Naive thymus-derived CD8-positive, alpha-beta T cell (primary cell): ENCODE data around the gene BET1. TPM values are rescaled to one million over a fixed set of nuclear protein-coding genes. Genes with fewer than 3 reads are reported as not detected.

Experiments
- ATAC-seq, 2 donors: fragments of 150-1000 bp; cut with Tn5 transposase in 1 of 2; sonication (Bioruptor Pico), chemical (Tn5 transposase) in 1 of 2; 1 replicate in 1 of 2; 2 replicates in 1 of 2; pipeline ENCODE4 v1.10.0; 2021; ENCODE audit warnings: mild to moderate bottlenecking in 2 of 2, moderate library complexity in 2 of 2
- POLR2A ChIA-PET: fragments of 350-600 bp; sonication (Branson Sonifier 250); formaldehyde crosslinking; loops from one replicate; lab custom pipeline; 2021; ENCODE audit warnings: antibody characterized with exemption; lab: Charles Lee
- DNase-seq, 10 donors: peaks; one replicate each; pipeline versions ENCODE4 v3.0.0 to v3.0.0-alpha.2; 2020 to 2022
- H3K27ac Mint-ChIP-seq, 10 donors: one replicate each; pipeline ENCODE4 v1.8.0; 2020 to 2022; ENCODE audit warnings: mild to moderate bottlenecking in 10 of 10, mixed read lengths in 10 of 10, moderate library complexity in 4 of 10, inconsistent platforms in 1 of 10
- H3K27me3 Mint-ChIP-seq, 5 donors: one replicate each; pipeline ENCODE4 v1.8.0; 2021 to 2022; ENCODE audit warnings: mixed read lengths in 5 of 5
- H3K36me3 Mint-ChIP-seq, 3 donors: one replicate each; pipeline ENCODE4 v1.8.0; 2020 to 2022; ENCODE audit warnings: mixed read lengths in 3 of 3, mild to moderate bottlenecking in 2 of 3, inconsistent platforms in 1 of 3
- H3K4me1 Mint-ChIP-seq, 4 donors: one replicate each; pipeline ENCODE4 v1.8.0; 2021 to 2022; ENCODE audit warnings: mixed read lengths in 4 of 4
- H3K4me3 Mint-ChIP-seq, 10 donors: one replicate each; pipeline ENCODE4 v1.8.0; 2020 to 2022; ENCODE audit warnings: mild to moderate bottlenecking in 10 of 10, mixed read lengths in 10 of 10, moderate library complexity in 6 of 10, inconsistent platforms in 1 of 10
- H3K9me3 Mint-ChIP-seq, 9 donors: one replicate each; pipeline ENCODE4 v1.8.0; 2020 to 2022; ENCODE audit warnings: mixed read lengths in 9 of 9, mild to moderate bottlenecking in 3 of 9, inconsistent platforms in 1 of 9, moderate library complexity in 1 of 9
- polyA plus RNA-seq, 3 donors: library from polyadenylated mRNA; unstranded; fragments of 300-500 nt; fragmentation: Illumina TruSeq; gene quantifications; one replicate each; pipeline ENCODE4 v1.2.3, GENCODE V29; 2021
- total RNA-seq, 8 experiments: library from RNA in 2 of 8; stranded (reverse) in 2 of 8; gene quantifications; one replicate each; pipeline ENCODE4 v1.2.3 and lab custom pipeline; 2021 to 2026

The BET1 gene
- total and polyA plus RNA-seq, 5 experiments from 2014 or later: 10.5 to 33.8 (median 19.6) TPM

DNA sequence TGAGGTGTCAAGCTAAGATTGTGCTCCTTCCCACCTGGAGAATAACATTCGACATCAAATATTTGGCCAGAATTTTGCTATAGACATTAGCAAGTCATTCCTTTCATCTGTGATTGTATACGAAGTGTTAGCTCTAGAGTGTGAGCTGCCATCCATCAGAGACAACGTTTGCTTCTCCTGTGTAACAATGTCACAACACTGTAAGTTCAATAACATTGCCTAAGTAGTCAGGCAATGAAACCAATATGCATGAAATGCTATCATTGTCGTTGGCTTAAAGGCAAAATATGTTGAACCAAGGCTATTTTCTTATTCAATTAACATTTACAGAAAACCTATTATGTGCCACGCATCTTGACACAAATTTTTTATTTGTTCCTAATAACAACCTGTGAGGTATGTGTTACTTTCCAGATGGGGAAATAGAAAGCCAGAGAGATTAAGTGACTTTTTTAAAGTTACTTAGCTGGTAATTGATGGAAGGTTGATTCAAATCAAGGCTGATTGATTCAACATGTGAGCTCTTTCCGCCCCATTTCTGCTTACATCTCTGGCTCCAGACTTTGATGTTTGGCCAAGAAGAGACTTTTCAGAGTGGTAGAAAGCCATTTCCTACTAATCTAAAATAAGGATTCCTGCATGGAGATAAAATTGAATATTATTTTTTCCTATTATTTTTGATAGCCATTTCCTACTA, 32.0 kb downstream of the BET1 start:
- Mint-ChIP-seq H3K27ac (no peak overlapping the region), H3K9me3 (no peaks in the 10 kb centered on the region), H3K36me3 (peaks cover 0 to 21% (median 19%) of the 10 kb centered on the region in 3 donors), H3K27me3 (no peaks in the 10 kb centered on the region), H3K4me1 (no peaks in the 10 kb centered on the region), H3K4me3 (no peak overlapping the region)
- POLR2A ChIA-PET: no interaction called here
- ATAC-seq (no peak), DNase-seq (no peak)

DNA sequence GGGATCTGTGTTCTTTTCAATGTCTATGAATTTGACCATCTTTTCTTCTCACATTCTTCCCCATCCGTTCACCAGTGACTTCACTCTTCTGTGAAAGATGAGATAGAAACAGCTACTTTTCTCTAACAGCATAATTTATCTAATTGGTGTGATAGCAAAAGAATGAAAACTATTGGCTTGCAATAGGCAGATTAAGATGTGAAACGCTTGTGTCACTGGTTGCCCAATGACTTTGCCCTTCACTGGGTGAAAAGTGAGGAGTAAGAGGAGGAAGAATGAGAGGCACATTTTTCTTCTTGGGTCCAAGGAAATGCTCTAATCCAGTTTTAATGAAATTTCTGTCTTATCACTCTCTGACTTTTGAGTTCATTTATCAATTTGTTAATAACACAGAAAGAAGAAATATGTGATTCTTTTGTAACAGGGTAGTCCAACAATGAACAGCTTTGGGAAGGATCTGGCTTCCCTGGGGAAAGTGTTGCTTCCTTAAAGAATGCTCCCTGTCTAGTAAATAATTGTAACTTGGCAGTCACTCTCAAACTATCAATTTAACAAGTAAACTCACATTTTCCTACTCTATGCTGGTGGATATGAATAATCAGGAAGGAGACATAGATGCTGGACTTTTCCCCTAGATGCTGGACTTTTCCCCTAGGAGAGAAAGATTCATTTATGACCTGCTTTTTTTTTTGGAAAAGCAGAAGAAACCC, 35.1 kb downstream of the BET1 start:
- POLR2A ChIA-PET: no interaction called here
- Mint-ChIP-seq H3K36me3 (peaks cover 5 to 20% (median 12%) of the 10 kb centered on the region in 3 donors), H3K4me1 (no peaks in the 10 kb centered on the region), H3K27me3 (no peaks in the 10 kb centered on the region), H3K27ac (no peak overlapping the region), H3K9me3 (no peaks in the 10 kb centered on the region), H3K4me3 (no peak overlapping the region)
- ATAC-seq: no peak
- no peak for DNase-seq

- no peaks in the 10 kb centered on the region for H3K4me1 Mint-ChIP-seq
- DNase-seq: no peak
- POLR2A ChIA-PET: no interaction called here
- H3K4me3 Mint-ChIP-seq: no peak overlapping the region
- no peak for ATAC-seq
- H3K27me3 Mint-ChIP-seq: no peaks in the 10 kb centered on the region
- no peaks in the 10 kb centered on the region for H3K9me3 Mint-ChIP-seq
- no peak overlapping the region for H3K27ac Mint-ChIP-seq
- peaks cover 3 to 8% (median 5%) of the 10 kb centered on the region in 3 donors for H3K36me3 Mint-ChIP-seq
Observed at GRCh38 chr7:93964813-93965212, 39.3 kb downstream of the BET1 start.

GRCh38 chr7:93964262-93964661, 39.9 kb downstream of the BET1 start:
- H3K36me3 Mint-ChIP-seq: peaks cover 1 to 8% (median 5%) of the 10 kb centered on the region in 3 donors
- no peak overlapping the region for H3K4me3 Mint-ChIP-seq
- no peaks in the 10 kb centered on the region for H3K27me3 Mint-ChIP-seq
- POLR2A ChIA-PET: no interaction called here
- DNase-seq (no peak), ATAC-seq (no peak)
- H3K9me3 Mint-ChIP-seq: no peaks in the 10 kb centered on the region
- H3K27ac Mint-ChIP-seq: no peak overlapping the region
- no peaks in the 10 kb centered on the region for H3K4me1 Mint-ChIP-seq

GRCh38 chr7:93960986-93961385, 43.2 kb downstream of the BET1 start:
- Mint-ChIP-seq H3K4me1 (peaks cover 0 to 2% (median 0%) of the 10 kb centered on the region in 4 donors), H3K36me3 (peaks cover 0 to 8% (median 5%) of the 10 kb centered on the region in 3 donors), H3K27ac (no peak overlapping the region), H3K27me3 (no peaks in the 10 kb centered on the region), H3K4me3 (no peak overlapping the region), H3K9me3 (no peaks in the 10 kb centered on the region)
- POLR2A ChIA-PET: no interaction called here
- no peak for ATAC-seq
- DNase-seq: no peak

DNA sequence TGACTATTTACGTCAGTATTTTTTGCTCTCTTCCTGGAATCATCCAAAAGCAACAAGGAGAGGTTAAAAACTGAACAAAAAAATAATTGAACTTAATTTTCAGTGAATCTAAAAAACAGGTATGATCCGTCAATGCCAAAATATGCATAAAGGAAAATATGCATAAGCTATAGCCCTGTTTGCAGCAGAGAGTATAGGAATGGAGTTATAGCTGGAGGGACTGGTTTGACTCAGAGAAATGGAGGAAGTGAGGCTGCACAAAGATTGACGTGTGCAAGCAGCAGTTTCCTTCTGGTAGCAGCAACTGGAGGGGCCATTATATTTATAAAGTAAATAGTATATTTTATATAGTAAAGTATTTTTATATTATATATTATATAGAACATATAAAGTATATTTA, 45.5 kb downstream of the BET1 start:
- DNase-seq (no peak), ATAC-seq (no peak)
- peaks cover 0 to 2% (median 0%) of the 10 kb centered on the region in 4 donors for H3K4me1 Mint-ChIP-seq
- H3K9me3 Mint-ChIP-seq: no peaks in the 10 kb centered on the region
- H3K27ac Mint-ChIP-seq: no peak overlapping the region
- H3K27me3 Mint-ChIP-seq: no peaks in the 10 kb centered on the region
- POLR2A ChIA-PET: no interaction called here
- H3K36me3 Mint-ChIP-seq: no peaks in the 10 kb centered on the region
- H3K4me3 Mint-ChIP-seq: no peak overlapping the region

- Mint-ChIP-seq H3K4me1 (peaks cover 0 to 2% (median 0%) of the 10 kb centered on the region in 4 donors), H3K27ac (no peak overlapping the region), H3K36me3 (no peaks in the 10 kb centered on the region), H3K4me3 (no peak overlapping the region), H3K9me3 (no peaks in the 10 kb centered on the region), H3K27me3 (no peaks in the 10 kb centered on the region)
- DNase-seq (no peak), ATAC-seq (no peak)
- POLR2A ChIA-PET: no interaction called here
Observed at GRCh38 chr7:93958216-93958615, 45.9 kb downstream of the BET1 start.

- ATAC-seq (no peak), DNase-seq (no peak)
- Mint-ChIP-seq H3K27ac (no peak overlapping the region), H3K36me3 (no peaks in the 10 kb centered on the region), H3K4me3 (no peak overlapping the region), H3K4me1 (peaks cover 0 to 2% (median 0%) of the 10 kb centered on the region in 4 donors), H3K9me3 (no peaks in the 10 kb centered on the region), H3K27me3 (no peaks in the 10 kb centered on the region)
- POLR2A ChIA-PET: no interaction called here
Observed at GRCh38 chr7:93957767-93958166, 46.4 kb downstream of the BET1 start.

DNA sequence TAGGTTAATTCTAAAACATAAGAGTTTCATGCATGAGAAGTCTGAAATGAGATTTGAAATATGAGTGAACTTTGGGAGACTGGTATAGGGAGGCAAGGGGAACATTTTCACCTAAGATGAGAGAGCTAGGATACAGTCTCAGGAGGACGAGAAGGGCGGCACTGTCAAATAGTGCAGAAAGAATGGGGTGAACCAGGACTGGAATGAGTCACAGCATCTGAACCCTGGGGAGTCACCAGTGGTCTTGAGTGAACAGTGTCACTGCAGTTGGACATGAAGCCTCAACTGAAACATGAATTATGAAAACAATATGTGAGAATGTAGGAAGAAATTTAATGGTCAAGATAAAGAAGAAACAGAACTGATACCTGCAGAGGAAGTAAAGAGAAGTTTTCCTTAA, 48.9 kb downstream of the BET1 start:
- no peak overlapping the region for H3K4me3 Mint-ChIP-seq
- peaks cover 0 to 2% (median 0%) of the 10 kb centered on the region in 4 donors for H3K4me1 Mint-ChIP-seq
- DNase-seq (no peak), ATAC-seq (no peak)
- H3K9me3 Mint-ChIP-seq: no peaks in the 10 kb centered on the region
- POLR2A ChIA-PET: no interaction called here
- H3K36me3 Mint-ChIP-seq: no peaks in the 10 kb centered on the region
- no peak overlapping the region for H3K27ac Mint-ChIP-seq
- no peaks in the 10 kb centered on the region for H3K27me3 Mint-ChIP-seq

DNA sequence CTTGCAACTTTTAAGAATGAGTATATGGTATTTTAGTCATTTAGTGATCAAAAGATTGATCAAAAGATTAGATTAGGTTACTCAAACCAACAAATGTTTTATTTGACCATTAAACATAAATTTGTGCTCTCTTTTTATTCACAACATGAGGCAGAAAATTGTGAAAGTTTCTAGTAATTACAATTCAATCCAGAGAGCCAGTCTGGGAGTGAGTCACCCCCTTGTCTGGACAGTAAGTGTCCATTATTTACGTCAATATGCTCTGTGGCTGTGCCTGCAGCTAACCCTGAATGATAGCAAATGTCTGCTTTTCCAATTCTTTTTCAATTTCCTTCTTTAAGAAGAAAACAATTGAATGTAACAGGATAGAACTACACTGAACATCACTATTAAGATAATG, 54.7 kb downstream of the BET1 start:
- no peaks in the 10 kb centered on the region for H3K36me3 Mint-ChIP-seq
- DNase-seq (no peak), ATAC-seq (no peak)
- POLR2A ChIA-PET: no interaction called here
- no peaks in the 10 kb centered on the region for H3K9me3 Mint-ChIP-seq
- no peaks in the 10 kb centered on the region for H3K4me1 Mint-ChIP-seq
- no peak overlapping the region for H3K27ac Mint-ChIP-seq
- peaks cover 0 to 7% (median 3%) of the 10 kb centered on the region in 5 donors for H3K27me3 Mint-ChIP-seq
- H3K4me3 Mint-ChIP-seq: no peak overlapping the region

GRCh38 chr7:93948873-93949272, 55.3 kb downstream of the BET1 start:
- H3K27me3 Mint-ChIP-seq: peaks cover 0 to 10% (median 4%) of the 10 kb centered on the region in 5 donors
- POLR2A ChIA-PET: no interaction called here
- no peak overlapping the region for H3K27ac Mint-ChIP-seq
- H3K9me3 Mint-ChIP-seq: no peaks in the 10 kb centered on the region
- ATAC-seq (no peak), DNase-seq (no peak)
- no peaks in the 10 kb centered on the region for H3K4me1 Mint-ChIP-seq
- no peaks in the 10 kb centered on the region for H3K36me3 Mint-ChIP-seq
- H3K4me3 Mint-ChIP-seq: no peak overlapping the region

DNA sequence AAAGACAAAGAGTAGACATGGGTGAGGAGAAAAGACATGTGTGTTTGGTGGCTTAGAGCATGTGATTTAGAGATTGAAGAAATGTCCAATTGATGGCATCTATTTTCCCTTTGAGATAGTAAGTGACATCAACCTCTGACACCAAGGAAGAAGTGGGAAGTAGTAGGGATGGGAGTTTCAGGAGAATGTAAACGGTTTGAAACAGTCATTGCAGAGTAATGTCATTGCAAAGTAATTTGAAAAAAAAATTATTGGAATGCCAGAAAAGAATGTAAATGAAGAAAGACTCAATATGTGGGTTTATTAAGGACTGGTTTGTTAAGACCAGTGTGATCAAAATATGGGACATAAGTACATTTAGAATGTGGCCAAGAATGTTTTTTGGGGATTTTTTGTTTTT, 56.0 kb downstream of the BET1 start:
- Mint-ChIP-seq H3K4me1 (no peaks in the 10 kb centered on the region), H3K36me3 (no peaks in the 10 kb centered on the region), H3K27me3 (peaks cover 0 to 15% (median 6%) of the 10 kb centered on the region in 5 donors), H3K9me3 (no peaks in the 10 kb centered on the region), H3K4me3 (no peak overlapping the region), H3K27ac (no peak overlapping the region)
- ATAC-seq: no peak
- POLR2A ChIA-PET: no interaction called here
- DNase-seq: no peak

- POLR2A ChIA-PET: no interaction called here
- Mint-ChIP-seq H3K36me3 (no peaks in the 10 kb centered on the region), H3K27me3 (peaks cover 0 to 17% (median 7%) of the 10 kb centered on the region in 5 donors), H3K27ac (no peak overlapping the region), H3K9me3 (no peaks in the 10 kb centered on the region), H3K4me1 (peaks cover 0 to under 1% (median 0%) of the 10 kb centered on the region in 4 donors), H3K4me3 (no peak overlapping the region)
- ATAC-seq: no peak
- DNase-seq: no peak
Observed at GRCh38 chr7:93945756-93946535, 58.2 kb downstream of the BET1 start.
